Neural progenitor cell (in vitro differentiated cells): ENCODE measurements around the gene CENATAC.

Experiments used
- EZH2 ChIP-seq: fragments of 200-600 bp; sonication (generic); IDR thresholded peaks from 2 replicates; pipeline ENCODE4 v1.6.1; 2017; ENCODE audit warnings: antibody characterized with exemption, mild to moderate bottlenecking, moderate library complexity
- TF ChIP-seq, protein P1 (sequence below): fragments of 200-600 bp; sonication (generic); IDR thresholded peaks from 2 replicates; pipeline ENCODE4 v1.5.1; 2017; ENCODE audit warnings: antibody characterized with exemption, mild to moderate bottlenecking

DNA sequence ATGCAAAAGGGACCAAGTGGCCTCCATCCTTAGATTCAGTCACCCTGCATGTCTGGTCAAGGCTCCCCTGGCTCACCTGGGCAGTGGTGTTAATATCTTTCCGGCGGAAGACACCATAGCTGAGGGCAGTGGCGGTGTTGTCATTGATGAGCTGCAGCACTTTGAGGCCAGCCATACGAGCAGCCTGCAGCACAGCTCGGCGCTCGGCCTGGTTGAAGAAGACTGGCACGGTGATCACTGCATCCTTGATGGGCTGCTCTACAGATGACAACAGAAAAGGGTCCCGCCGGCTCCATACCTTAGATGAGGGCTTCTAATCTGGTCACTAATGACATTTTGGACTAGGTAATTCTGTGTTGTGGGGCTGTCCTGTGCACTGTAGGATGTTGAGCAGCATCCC is 56.5 kb downstream of the CENATAC start:
- TF ChIP-seq, protein P1, sequence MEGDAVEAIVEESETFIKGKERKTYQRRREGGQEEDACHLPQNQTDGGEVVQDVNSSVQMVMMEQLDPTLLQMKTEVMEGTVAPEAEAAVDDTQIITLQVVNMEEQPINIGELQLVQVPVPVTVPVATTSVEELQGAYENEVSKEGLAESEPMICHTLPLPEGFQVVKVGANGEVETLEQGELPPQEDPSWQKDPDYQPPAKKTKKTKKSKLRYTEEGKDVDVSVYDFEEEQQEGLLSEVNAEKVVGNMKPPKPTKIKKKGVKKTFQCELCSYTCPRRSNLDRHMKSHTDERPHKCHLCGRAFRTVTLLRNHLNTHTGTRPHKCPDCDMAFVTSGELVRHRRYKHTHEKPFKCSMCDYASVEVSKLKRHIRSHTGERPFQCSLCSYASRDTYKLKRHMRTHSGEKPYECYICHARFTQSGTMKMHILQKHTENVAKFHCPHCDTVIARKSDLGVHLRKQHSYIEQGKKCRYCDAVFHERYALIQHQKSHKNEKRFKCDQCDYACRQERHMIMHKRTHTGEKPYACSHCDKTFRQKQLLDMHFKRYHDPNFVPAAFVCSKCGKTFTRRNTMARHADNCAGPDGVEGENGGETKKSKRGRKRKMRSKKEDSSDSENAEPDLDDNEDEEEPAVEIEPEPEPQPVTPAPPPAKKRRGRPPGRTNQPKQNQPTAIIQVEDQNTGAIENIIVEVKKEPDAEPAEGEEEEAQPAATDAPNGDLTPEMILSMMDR, result no peak
- TF ChIP-seq EZH2, result no peak
